ENCODE results near the gene GFOD1. TPM values are rescaled to one million over a fixed set of nuclear protein-coding genes. Genes with fewer than 3 reads are reported as not detected.
"Not testable (repeated sequence)": the region's sequence is repeated elsewhere in the genome, so short reads cannot be mapped to it uniquely, and the experiment has no call there.

Gene GFOD1
- total RNA-seq, 1 experiment from 2014 or later, result 8.8 TPM

DNA sequence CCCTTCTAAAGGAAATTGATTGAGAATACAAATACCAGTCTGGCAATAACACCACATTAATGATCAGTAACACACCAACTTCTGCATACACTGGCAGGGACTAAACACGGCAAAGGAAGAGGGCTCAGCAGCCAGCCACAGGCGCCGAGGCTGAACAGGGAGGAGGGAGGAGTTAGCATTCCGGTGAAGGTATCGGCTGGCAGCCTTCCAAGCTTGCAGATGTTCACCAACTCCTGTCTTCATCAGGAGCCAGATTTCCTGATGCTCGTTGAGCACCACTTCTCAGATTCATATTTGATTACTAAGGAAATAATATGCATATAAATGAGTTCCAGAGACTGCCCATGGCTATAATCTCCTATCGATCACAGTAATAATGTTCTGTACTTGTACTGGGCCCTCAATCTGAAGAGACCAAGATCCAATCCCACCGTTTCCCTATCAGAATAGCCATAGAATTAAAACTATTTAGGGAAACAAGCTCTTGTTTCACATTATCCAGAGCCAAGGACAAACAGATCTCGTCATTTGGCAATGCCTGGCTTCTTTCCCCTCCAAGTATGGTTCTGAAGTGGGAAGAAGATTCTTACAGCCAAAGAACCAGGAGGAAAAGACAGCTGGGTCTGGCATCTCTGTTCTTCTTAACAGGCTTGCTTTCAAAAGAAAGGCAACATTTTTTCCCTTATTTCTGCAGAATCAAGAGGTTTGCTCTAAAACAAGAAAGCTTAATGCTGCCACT is 42.2 kb downstream of the GFOD1 start:
- Histone ChIP-seq H3K27me3 (replicated peaks; ENCODE audit: insufficient read depth, low read depth, low read length, poor library complexity) (no peaks in the 10 kb centered on the region), H3K4me1 (ENCODE audit: insufficient read depth, low read length, poor library complexity, severe bottlenecking) (peaks cover 7% of the 10 kb centered on the region), H3K27ac (ENCODE audit: low read depth, low read length, poor library complexity, severe bottlenecking) (no peak overlapping the region), H3K36me3 (ENCODE audit: insufficient read depth, low read length, poor library complexity, severe bottlenecking) (no peaks in the 10 kb centered on the region), H3K4me3 (ENCODE audit: low read depth, low read length, poor library complexity, severe bottlenecking) (no peak overlapping the region), H3K9me3 (ENCODE audit: low read depth, low read length, poor library complexity, severe bottlenecking) (no peaks in the 10 kb centered on the region)
- CTCF ChIA-PET, result no interaction called here
- peak; percentile 73 for DNase-seq (ENCODE audit: low spot score)
- POLR2A ChIA-PET (ENCODE audit: low non-redundant PET), result no interaction called here
- TF ChIP-seq, protein P1, sequence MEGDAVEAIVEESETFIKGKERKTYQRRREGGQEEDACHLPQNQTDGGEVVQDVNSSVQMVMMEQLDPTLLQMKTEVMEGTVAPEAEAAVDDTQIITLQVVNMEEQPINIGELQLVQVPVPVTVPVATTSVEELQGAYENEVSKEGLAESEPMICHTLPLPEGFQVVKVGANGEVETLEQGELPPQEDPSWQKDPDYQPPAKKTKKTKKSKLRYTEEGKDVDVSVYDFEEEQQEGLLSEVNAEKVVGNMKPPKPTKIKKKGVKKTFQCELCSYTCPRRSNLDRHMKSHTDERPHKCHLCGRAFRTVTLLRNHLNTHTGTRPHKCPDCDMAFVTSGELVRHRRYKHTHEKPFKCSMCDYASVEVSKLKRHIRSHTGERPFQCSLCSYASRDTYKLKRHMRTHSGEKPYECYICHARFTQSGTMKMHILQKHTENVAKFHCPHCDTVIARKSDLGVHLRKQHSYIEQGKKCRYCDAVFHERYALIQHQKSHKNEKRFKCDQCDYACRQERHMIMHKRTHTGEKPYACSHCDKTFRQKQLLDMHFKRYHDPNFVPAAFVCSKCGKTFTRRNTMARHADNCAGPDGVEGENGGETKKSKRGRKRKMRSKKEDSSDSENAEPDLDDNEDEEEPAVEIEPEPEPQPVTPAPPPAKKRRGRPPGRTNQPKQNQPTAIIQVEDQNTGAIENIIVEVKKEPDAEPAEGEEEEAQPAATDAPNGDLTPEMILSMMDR (conservative IDR thresholded peaks at IDR 0.05; ENCODE audit: low read depth, low read length), result no peak
- TF ChIP-seq EZH2 (IDR thresholded peaks at IDR 0.05; ENCODE audit: borderline replicate concordance, low read depth, low read length, poor library complexity, severe bottlenecking), result no peak
- no TSS peak for BruUV-seq (replicated peaks)
- intact Hi-C loops (cut with micrococcal nuclease; ENCODE audit: unreplicated experiment), result no loop called here

DNA sequence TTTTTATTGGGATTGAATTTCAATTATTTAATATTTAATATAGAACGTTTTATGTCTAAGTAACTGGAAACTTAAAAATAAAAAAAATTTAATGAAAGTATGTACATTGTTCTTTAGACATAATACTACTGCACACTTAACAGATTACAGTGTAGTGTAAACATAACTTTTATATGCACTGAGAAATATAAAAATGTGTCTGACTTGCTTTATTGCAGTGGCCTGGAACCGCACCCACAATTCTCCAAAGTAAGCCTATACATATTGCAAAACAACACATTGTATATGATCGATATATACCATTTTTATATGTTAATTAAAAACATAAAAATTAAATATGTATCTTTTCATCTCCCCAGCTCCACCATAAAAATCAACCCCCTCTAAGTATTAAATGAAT is 42.8 kb downstream of the GFOD1 start:
- ChIA-PET POLR2A (ENCODE audit: low non-redundant PET) (no interaction called here), CTCF (no interaction called here)
- BruUV-seq (replicated peaks), result no TSS peak

DNA sequence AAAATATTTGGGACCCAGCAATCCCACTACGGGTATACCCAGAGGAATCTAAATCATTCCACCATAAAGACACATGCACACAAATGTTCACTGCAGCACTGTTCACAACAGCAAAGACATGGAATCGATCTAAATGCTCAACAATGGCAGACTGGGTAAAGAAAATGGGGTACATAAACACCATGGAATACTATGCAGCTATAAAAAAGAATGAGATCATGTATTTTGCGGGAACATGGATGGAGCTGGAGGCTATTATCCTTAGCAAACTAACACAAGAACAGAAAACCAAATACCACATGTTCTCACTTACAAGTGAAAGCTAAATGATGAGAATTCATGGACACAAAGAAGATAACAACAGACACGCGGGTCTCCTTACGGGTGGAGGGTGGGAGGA is 43.4 kb downstream of the GFOD1 start:
- POLR2A ChIA-PET (ENCODE audit: low non-redundant PET); H3K27ac ChIP-seq (ENCODE audit: low read depth, low read length, poor library complexity, severe bottlenecking); H3K36me3 ChIP-seq (ENCODE audit: insufficient read depth, low read length, poor library complexity, severe bottlenecking); H3K27me3 ChIP-seq (replicated peaks; ENCODE audit: insufficient read depth, low read depth, low read length, poor library complexity); H3K9me3 ChIP-seq (ENCODE audit: low read depth, low read length, poor library complexity, severe bottlenecking); H3K4me1 ChIP-seq (ENCODE audit: insufficient read depth, low read length, poor library complexity, severe bottlenecking); DNase-seq (ENCODE audit: low spot score); BruUV-seq (replicated peaks); H3K4me3 ChIP-seq (ENCODE audit: low read depth, low read length, poor library complexity, severe bottlenecking); intact Hi-C loops (cut with micrococcal nuclease; ENCODE audit: unreplicated experiment): not testable (repeated sequence)
- CTCF ChIA-PET, result interaction anchor here (0.7 kb wide), 1 partner anchor 131 kb away, joined by 8 read pairs; the partner anchor contains the start of gene SIRT5

More for the DNA sequence above, 42.8 kb downstream of the GFOD1 start:
- DNase-seq (ENCODE audit: low spot score), result no peak
- Histone ChIP-seq H3K36me3 (ENCODE audit: insufficient read depth, low read length, poor library complexity, severe bottlenecking) (no peaks in the 10 kb centered on the region), H3K27me3 (replicated peaks; ENCODE audit: insufficient read depth, low read depth, low read length, poor library complexity) (no peaks in the 10 kb centered on the region), H3K27ac (ENCODE audit: low read depth, low read length, poor library complexity, severe bottlenecking) (no peak overlapping the region), H3K4me3 (ENCODE audit: low read depth, low read length, poor library complexity, severe bottlenecking) (no peak overlapping the region), H3K4me1 (ENCODE audit: insufficient read depth, low read length, poor library complexity, severe bottlenecking) (peaks cover 7% of the 10 kb centered on the region), H3K9me3 (ENCODE audit: low read depth, low read length, poor library complexity, severe bottlenecking) (no peaks in the 10 kb centered on the region)
- no peak for TF ChIP-seq EZH2 (IDR thresholded peaks at IDR 0.05; ENCODE audit: borderline replicate concordance, low read depth, low read length, poor library complexity, severe bottlenecking)
- TF ChIP-seq, protein P1 (conservative IDR thresholded peaks at IDR 0.05; ENCODE audit: low read depth, low read length), result no peak
- intact Hi-C loops (cut with micrococcal nuclease; ENCODE audit: unreplicated experiment), result no loop called here

DNA sequence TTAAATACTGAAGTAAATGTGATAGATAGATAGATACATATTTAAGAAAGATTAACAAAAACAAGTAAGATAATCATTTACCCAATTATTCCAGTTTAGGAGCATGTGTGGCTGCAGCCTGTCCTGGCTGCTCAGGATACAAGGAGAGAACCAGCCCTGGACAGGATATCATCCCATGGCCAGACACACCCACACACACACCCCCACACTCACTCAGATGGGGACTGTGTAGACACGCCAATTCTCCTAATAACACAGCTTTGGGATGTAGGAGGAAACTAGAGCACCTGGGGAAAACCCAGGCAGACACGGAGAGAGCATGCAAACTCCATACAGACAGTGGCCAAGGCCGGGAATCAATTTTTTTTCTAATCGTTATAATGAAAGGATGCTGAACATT is 45.6 kb downstream of the GFOD1 start:
- no TSS peak for BruUV-seq (replicated peaks)
- DNase-seq (ENCODE audit: low spot score), result no peak
- no peaks in the 10 kb centered on the region for H3K4me1 ChIP-seq (ENCODE audit: insufficient read depth, low read length, poor library complexity, severe bottlenecking)
- H3K4me3 ChIP-seq (ENCODE audit: low read depth, low read length, poor library complexity, severe bottlenecking), result no peak overlapping the region
- H3K27me3 ChIP-seq (replicated peaks; ENCODE audit: insufficient read depth, low read depth, low read length, poor library complexity), result no peaks in the 10 kb centered on the region
- ChIA-PET POLR2A (ENCODE audit: low non-redundant PET) (no interaction called here), CTCF (no interaction called here)
- H3K9me3 ChIP-seq (ENCODE audit: low read depth, low read length, poor library complexity, severe bottlenecking), result no peaks in the 10 kb centered on the region
- no peak for TF ChIP-seq EZH2 (IDR thresholded peaks at IDR 0.05; ENCODE audit: borderline replicate concordance, low read depth, low read length, poor library complexity, severe bottlenecking)
- TF ChIP-seq, protein P1 (conservative IDR thresholded peaks at IDR 0.05; ENCODE audit: low read depth, low read length), result no peak
- intact Hi-C loops (cut with micrococcal nuclease; ENCODE audit: unreplicated experiment), result no loop called here
- H3K27ac ChIP-seq (ENCODE audit: low read depth, low read length, poor library complexity, severe bottlenecking), result no peak overlapping the region
- no peaks in the 10 kb centered on the region for H3K36me3 ChIP-seq (ENCODE audit: insufficient read depth, low read length, poor library complexity, severe bottlenecking)
